Pulmonary artery endothelial cell (primary cell): ENCODE results near the gene RASD1. TPM values are rescaled to one million over a fixed set of nuclear protein-coding genes. Genes with fewer than 3 reads are reported as not detected.

Experiments used
- total RNA-seq: library from RNA; depleted of rRNA; stranded (reverse); fragments of >200 nt; gene quantifications from 2 replicates; pipeline ENCODE4 v1.2.3, GENCODE V29; 2014

RASD1 gene
- total RNA-seq, 1 donor from 2014 or later, result 14.7 TPM

Other genes with a start within 250 kb of the RASD1 start
- gene COPS3, start 215.1 kb downstream of the RASD1 start, total RNA-seq, result 103 and 120 TPM in 2 replicates
- 0.63 and 2.6 TPM in 2 replicates for gene NT5M, start 193.0 kb downstream of the RASD1 start, total RNA-seq
- 10.9 and 14.6 TPM in 2 replicates for gene MED9, start 19.4 kb downstream of the RASD1 start, total RNA-seq
- 21.0 and 29.9 TPM in 2 replicates for gene PEMT, start 95.3 kb upstream of the RASD1 start, total RNA-seq
- 6.9 and 9.5 TPM in 2 replicates for gene RAI1, start 185.1 kb upstream of the RASD1 start, total RNA-seq